Measurements from ENCODE around the gene SIDT2.

DNA sequence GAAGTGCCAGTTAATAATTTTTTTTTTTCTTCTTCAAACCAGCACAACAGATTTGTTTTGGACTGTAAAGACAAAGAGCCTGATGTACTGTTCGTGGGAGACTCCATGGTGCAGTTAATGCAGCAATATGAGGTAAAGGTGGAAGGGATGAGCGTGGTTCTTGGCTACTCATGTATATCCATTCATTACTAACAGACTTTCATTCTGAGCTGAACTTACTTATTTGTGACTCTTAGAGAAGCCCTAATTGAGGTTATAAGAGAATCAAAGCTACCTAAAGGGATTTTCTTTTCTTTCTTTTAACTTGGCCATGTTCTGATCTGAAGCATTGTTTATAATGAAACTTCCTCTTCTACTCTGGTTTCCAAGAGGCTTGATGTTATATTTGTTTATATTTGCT is 18.7 kb upstream of the SIDT2 start:
- TF ChIP-seq, protein P1, sequence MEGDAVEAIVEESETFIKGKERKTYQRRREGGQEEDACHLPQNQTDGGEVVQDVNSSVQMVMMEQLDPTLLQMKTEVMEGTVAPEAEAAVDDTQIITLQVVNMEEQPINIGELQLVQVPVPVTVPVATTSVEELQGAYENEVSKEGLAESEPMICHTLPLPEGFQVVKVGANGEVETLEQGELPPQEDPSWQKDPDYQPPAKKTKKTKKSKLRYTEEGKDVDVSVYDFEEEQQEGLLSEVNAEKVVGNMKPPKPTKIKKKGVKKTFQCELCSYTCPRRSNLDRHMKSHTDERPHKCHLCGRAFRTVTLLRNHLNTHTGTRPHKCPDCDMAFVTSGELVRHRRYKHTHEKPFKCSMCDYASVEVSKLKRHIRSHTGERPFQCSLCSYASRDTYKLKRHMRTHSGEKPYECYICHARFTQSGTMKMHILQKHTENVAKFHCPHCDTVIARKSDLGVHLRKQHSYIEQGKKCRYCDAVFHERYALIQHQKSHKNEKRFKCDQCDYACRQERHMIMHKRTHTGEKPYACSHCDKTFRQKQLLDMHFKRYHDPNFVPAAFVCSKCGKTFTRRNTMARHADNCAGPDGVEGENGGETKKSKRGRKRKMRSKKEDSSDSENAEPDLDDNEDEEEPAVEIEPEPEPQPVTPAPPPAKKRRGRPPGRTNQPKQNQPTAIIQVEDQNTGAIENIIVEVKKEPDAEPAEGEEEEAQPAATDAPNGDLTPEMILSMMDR (IDR thresholded peaks at IDR 0.05), result no peak
- TF ChIP-seq POLR2A (IDR thresholded peaks at IDR 0.05) (no peak), EP300 (IDR thresholded peaks at IDR 0.05) (no peak)
